PFSK-1 (cell line): ENCODE data around the gene OPCML.

Source experiments
- POLR2AphosphoS5 ChIP-seq: IDR thresholded peaks from 2 replicates; pipeline ENCODE4 v1.6.1; 2012; ENCODE audit warnings: low read depth, mild to moderate bottlenecking, control low read depth, low read length, moderate library complexity
- SIN3A ChIP-seq: IDR thresholded peaks from 2 replicates; pipeline ENCODE4 v1.6.1; 2012; ENCODE audit warnings: mild to moderate bottlenecking, low read length, moderate library complexity, borderline replicate concordance; ENCODE audit not compliant: insufficient read depth

DNA sequence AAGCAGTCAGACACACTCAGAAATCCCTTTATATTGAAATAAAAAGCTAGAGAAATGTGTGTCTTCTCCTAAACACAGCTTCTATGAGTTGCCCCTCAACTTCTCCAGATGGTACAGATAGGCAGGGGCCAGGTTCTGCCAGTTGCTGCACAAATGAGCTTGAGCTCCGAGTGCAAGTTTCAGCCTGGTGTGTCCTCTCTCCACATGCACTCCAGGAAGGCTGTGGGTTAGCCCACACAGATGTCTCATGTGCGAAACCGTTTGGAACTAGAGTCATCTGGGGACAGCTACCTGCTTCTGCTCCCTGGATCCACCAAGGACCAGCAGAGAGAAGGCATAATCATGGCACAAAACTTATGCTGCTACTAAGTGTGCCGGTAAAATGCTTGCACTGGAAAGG, 812.6 kb downstream of the OPCML start:
- TF ChIP-seq POLR2AphosphoS5 (no peak), SIN3A (no peak)
